Measurements from ENCODE around the gene GTPBP8. TPM values are rescaled to one million over a fixed set of nuclear protein-coding genes. Genes with fewer than 3 reads are reported as not detected.

The GTPBP8 gene
- total RNA-seq, 1 donor from 2014 or later = 25.9 TPM

GRCh38 chr3:113021471-113021870 lies 30.7 kb downstream of the GTPBP8 start:
- H3K9me3 Mint-ChIP-seq = no peaks in the 10 kb centered on the region
- no peak for TF ChIP-seq CTCF (conservative IDR thresholded peaks at IDR 0.05)
- peaks cover 30% of the 10 kb centered on the region for H3K4me1 Mint-ChIP-seq (ENCODE audit: unreplicated experiment)
- DNase-seq (ENCODE audit: extremely low spot score, unreplicated experiment) = no peak
- H3K36me3 Mint-ChIP-seq = peaks cover 4% of the 10 kb centered on the region
- H3K27ac Mint-ChIP-seq = no peak overlapping the region
- H3K27me3 Mint-ChIP-seq = no peaks in the 10 kb centered on the region
- H3K4me3 Mint-ChIP-seq = no peak overlapping the region

- Mint-ChIP-seq H3K36me3 (no peaks in the 10 kb centered on the region), H3K4me3 (no peak overlapping the region), H3K4me1 (ENCODE audit: unreplicated experiment) (no peaks in the 10 kb centered on the region), H3K27ac (no peak overlapping the region), H3K9me3 (peaks cover 4% of the 10 kb centered on the region), H3K27me3 (no peaks in the 10 kb centered on the region)
- TF ChIP-seq CTCF (conservative IDR thresholded peaks at IDR 0.05) = no peak
- DNase-seq (ENCODE audit: extremely low spot score, unreplicated experiment) = no peak
Observed at GRCh38 chr3:113034011-113034410, 43.2 kb downstream of the GTPBP8 start.

GRCh38 chr3:113035387-113035982 lies 44.7 kb downstream of the GTPBP8 start:
- DNase-seq (ENCODE audit: extremely low spot score, unreplicated experiment) = no peak
- Mint-ChIP-seq H3K4me1 (ENCODE audit: unreplicated experiment) (no peaks in the 10 kb centered on the region), H3K9me3 (peaks cover 4% of the 10 kb centered on the region)

GRCh38 chr3:113038328-113038727 lies 47.5 kb downstream of the GTPBP8 start:
- peaks cover 4% of the 10 kb centered on the region for H3K9me3 Mint-ChIP-seq
- TF ChIP-seq CTCF (conservative IDR thresholded peaks at IDR 0.05) = no peak
- H3K27ac Mint-ChIP-seq = no peak overlapping the region
- H3K4me3 Mint-ChIP-seq = no peak overlapping the region
- no peaks in the 10 kb centered on the region for H3K36me3 Mint-ChIP-seq
- no peaks in the 10 kb centered on the region for H3K27me3 Mint-ChIP-seq
- no peak for DNase-seq (ENCODE audit: extremely low spot score, unreplicated experiment)
- H3K4me1 Mint-ChIP-seq (ENCODE audit: unreplicated experiment) = no peaks in the 10 kb centered on the region

More at GRCh38 chr3:113035387-113035982, 44.7 kb downstream of the GTPBP8 start:
- H3K4me3 Mint-ChIP-seq = no peak overlapping the region
- peak; percentile 86 for TF ChIP-seq CTCF (conservative IDR thresholded peaks at IDR 0.05)
- no peak overlapping the region for H3K27ac Mint-ChIP-seq
- no peaks in the 10 kb centered on the region for H3K36me3 Mint-ChIP-seq
- H3K27me3 Mint-ChIP-seq = no peaks in the 10 kb centered on the region

- Mint-ChIP-seq H3K4me1 (ENCODE audit: unreplicated experiment) (no peaks in the 10 kb centered on the region), H3K9me3 (peaks cover 4% of the 10 kb centered on the region), H3K36me3 (no peaks in the 10 kb centered on the region), H3K4me3 (no peak overlapping the region), H3K27ac (no peak overlapping the region), H3K27me3 (no peaks in the 10 kb centered on the region)
- no peak for DNase-seq (ENCODE audit: extremely low spot score, unreplicated experiment)
- TF ChIP-seq CTCF (conservative IDR thresholded peaks at IDR 0.05) = no peak
Observed at GRCh38 chr3:113039546-113039945, 48.8 kb downstream of the GTPBP8 start.

GRCh38 chr3:113040231-113040630 lies 49.4 kb downstream of the GTPBP8 start:
- H3K27me3 Mint-ChIP-seq = no peaks in the 10 kb centered on the region
- no peaks in the 10 kb centered on the region for H3K4me1 Mint-ChIP-seq (ENCODE audit: unreplicated experiment)
- no peak overlapping the region for H3K27ac Mint-ChIP-seq
- peaks cover 7% of the 10 kb centered on the region for H3K9me3 Mint-ChIP-seq
- no peak for TF ChIP-seq CTCF (conservative IDR thresholded peaks at IDR 0.05)
- no peak for DNase-seq (ENCODE audit: extremely low spot score, unreplicated experiment)
- no peak overlapping the region for H3K4me3 Mint-ChIP-seq
- no peaks in the 10 kb centered on the region for H3K36me3 Mint-ChIP-seq
